ENCODE data around the gene FNDC3B. TPM values are rescaled to one million over a fixed set of nuclear protein-coding genes. Genes with fewer than 3 reads are reported as not detected.

FNDC3B gene
- total and polyA plus RNA-seq, 9 donors: 22.1 to 198 (median 108) TPM

DNA sequence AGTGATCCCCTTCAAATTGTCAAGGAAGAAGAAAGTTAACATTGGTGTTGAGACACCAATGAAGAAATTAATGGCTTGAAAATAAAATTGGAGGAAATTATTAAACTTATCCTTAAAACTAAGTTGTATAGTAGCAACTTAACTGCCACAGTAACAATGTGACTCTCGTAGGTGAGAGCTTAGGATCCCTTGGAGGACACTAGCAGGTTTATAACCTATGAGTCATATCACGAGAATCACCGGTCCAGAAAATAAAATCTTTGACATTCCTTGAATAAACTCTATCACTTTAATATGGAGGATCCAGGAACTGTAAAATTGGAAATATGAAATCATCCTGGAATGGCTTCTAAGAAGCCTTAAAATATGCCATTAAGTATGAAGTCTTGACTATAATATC is 406.8 kb downstream of the FNDC3B start:
- Histone ChIP-seq H3K27me3 (no peaks in the 10 kb centered on the region), H3K4me1 (ENCODE audit: insufficient read depth) (peaks cover 2% of the 10 kb centered on the region), H3K36me3 (no peaks in the 10 kb centered on the region), H3K9me3 (no peaks in the 10 kb centered on the region), H3K27ac (no peak overlapping the region), H3K4me3 (no peak overlapping the region)
- TF ChIP-seq EP300 (IDR thresholded peaks at IDR 0.05) (no peak), POLR2A (IDR thresholded peaks at IDR 0.05) (no peak)
- TF ChIP-seq, protein P1, sequence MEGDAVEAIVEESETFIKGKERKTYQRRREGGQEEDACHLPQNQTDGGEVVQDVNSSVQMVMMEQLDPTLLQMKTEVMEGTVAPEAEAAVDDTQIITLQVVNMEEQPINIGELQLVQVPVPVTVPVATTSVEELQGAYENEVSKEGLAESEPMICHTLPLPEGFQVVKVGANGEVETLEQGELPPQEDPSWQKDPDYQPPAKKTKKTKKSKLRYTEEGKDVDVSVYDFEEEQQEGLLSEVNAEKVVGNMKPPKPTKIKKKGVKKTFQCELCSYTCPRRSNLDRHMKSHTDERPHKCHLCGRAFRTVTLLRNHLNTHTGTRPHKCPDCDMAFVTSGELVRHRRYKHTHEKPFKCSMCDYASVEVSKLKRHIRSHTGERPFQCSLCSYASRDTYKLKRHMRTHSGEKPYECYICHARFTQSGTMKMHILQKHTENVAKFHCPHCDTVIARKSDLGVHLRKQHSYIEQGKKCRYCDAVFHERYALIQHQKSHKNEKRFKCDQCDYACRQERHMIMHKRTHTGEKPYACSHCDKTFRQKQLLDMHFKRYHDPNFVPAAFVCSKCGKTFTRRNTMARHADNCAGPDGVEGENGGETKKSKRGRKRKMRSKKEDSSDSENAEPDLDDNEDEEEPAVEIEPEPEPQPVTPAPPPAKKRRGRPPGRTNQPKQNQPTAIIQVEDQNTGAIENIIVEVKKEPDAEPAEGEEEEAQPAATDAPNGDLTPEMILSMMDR (IDR thresholded peaks at IDR 0.05): no peak
- no peak for DNase-seq
- intact Hi-C loops (cut with DNase I): no loop called here
- WGBS, 3 donors: 82 to 87% (median 85%) methylated on average over 3 of the region's 3 CpGs

DNA sequence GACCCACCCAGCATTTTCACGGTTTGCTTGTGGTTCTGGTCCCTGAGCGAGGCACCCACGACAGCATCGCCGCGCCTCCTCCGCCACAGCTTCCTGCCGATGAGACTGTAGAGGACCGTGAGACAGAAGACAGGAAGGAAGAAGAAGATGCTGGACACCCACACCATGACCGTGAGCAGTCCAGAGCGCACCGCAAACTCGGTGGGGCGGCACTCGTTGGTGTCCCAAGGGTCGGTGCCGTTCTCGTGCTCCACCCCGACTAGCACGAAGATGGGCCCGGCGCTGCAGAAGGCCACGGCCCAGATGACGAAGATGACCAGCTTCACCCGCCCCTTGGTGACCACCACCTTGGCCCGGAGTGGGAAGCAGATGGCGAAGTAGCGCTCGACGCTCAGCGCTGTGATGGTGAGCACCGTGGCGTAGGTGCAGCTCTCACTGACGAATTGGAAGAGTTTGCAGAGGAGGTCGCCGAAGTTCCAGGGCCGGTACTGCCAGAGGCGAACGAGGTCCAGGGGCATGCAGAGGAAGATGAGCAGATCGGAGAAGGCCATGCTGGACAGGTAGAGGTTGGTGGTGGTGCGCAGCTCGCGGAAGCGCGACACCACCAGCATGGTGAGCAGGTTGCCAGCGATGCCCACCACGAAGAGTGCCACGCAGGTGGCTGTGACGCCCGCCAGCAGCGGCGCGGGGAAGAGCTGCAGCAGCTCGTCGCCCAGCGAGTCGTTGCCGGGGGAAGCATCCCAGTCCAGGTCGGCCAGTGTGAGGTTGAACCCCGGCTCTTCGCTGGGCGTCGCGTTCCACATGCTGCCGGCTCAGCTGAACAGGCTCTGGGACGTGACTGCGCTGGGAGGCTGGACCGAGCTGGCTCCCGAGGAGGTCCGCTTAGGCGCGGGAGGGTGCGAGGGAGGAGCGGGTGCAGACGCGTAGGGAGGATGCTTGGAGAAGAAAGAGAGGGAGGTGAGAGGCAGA is 408.5 kb downstream of the FNDC3B start, which contains the start of gene GHSR:
TSS of gene GHSR (minus strand) at position 846 of the 969 bp plus-strand sequence. CDS start at position 803, 43 bp downstream.
- H3K4me3 ChIP-seq: no peak within 1 kb of the TSS
- H3K9me3 ChIP-seq: no peaks in the 10 kb centered on the region
- no peaks in the 10 kb centered on the region for H3K36me3 ChIP-seq
- H3K27me3 ChIP-seq: no peaks in the 10 kb centered on the region
- TF ChIP-seq EP300 (IDR thresholded peaks at IDR 0.05): no peak
- no peak for TF ChIP-seq POLR2A (IDR thresholded peaks at IDR 0.05)
- TF ChIP-seq, protein P1 (IDR thresholded peaks at IDR 0.05): no peak
- intact Hi-C loops (cut with DNase I): no loop called here
- no peak for DNase-seq
- H3K4me1 ChIP-seq (ENCODE audit: insufficient read depth): peaks cover 2% of the 10 kb centered on the region
- no peak within 1 kb of the TSS for H3K27ac ChIP-seq
- WGBS, 3 donors: 6 to 8% (median 7%) methylated on average over 72 to 76 of the region's 76 CpGs

- Histone ChIP-seq H3K4me3 (no peak overlapping the region), H3K9me3 (no peaks in the 10 kb centered on the region), H3K27me3 (no peaks in the 10 kb centered on the region), H3K27ac (no peak overlapping the region), H3K36me3 (no peaks in the 10 kb centered on the region), H3K4me1 (ENCODE audit: insufficient read depth) (peaks cover 2% of the 10 kb centered on the region)
- WGBS, 3 donors: 5 to 8% (median 5%) methylated on average over 43 of the region's 43 CpGs
- intact Hi-C loops (cut with DNase I): no loop called here
- DNase-seq: no peak
- TF ChIP-seq POLR2A (IDR thresholded peaks at IDR 0.05): no peak
- TF ChIP-seq EP300 (IDR thresholded peaks at IDR 0.05): no peak
- TF ChIP-seq, protein P1 (IDR thresholded peaks at IDR 0.05): no peak
Observed at GRCh38 chr3:172448661-172449465, 409.5 kb downstream of the FNDC3B start.

- Histone ChIP-seq H3K4me3 (no peak overlapping the region), H3K27me3 (no peaks in the 10 kb centered on the region), H3K36me3 (no peaks in the 10 kb centered on the region), H3K4me1 (ENCODE audit: insufficient read depth) (peaks cover 2% of the 10 kb centered on the region), H3K27ac (no peak overlapping the region), H3K9me3 (no peaks in the 10 kb centered on the region)
- 3 to 6% (median 4%) methylated on average over 34 of the region's 34 CpGs for WGBS, 3 donors
- no peak for TF ChIP-seq POLR2A (IDR thresholded peaks at IDR 0.05)
- intact Hi-C loops (cut with DNase I): no loop called here
- DNase-seq: peak in 2 of 5 donors; percentile 32 to 49
Observed at GRCh38 chr3:172449466-172450149, 410.2 kb downstream of the FNDC3B start.

Small RNA genes within 50 kb of the gene (small RNA-seq; reads per million reads assigned to genes)
- not detected for gene RN7SL141P

Other genes starting within 250 kb of the FNDC3B start
- 100 to 1,000 TPM in 1 of 7 donors, 10 to 100 TPM in 6; 26.1 to 125 (median 55.2) TPM for gene PLD1, start 229.1 kb upstream of the FNDC3B start, total RNA-seq
- 10 to 100 TPM; 24.6 to 52.1 TPM for gene PLD1, start 229.1 kb upstream of the FNDC3B start, polyA plus RNA-seq
- gene TMEM212, start 196.2 kb upstream of the FNDC3B start, total RNA-seq: 1 to 10 TPM in 2 of 7 donors, under 1 TPM in 2, not detected in 3; 0.35 to 5.5 (median 0.93) TPM
- gene TMEM212, start 196.2 kb upstream of the FNDC3B start, polyA plus RNA-seq: not detected